Measurements from ENCODE around the gene PKP4. TPM values are rescaled to one million over a fixed set of nuclear protein-coding genes. Genes with fewer than 3 reads are reported as not detected.

The PKP4 gene
- total and polyA plus RNA-seq, 2 donors from 2014 or later, result 120 to 243 TPM

DNA sequence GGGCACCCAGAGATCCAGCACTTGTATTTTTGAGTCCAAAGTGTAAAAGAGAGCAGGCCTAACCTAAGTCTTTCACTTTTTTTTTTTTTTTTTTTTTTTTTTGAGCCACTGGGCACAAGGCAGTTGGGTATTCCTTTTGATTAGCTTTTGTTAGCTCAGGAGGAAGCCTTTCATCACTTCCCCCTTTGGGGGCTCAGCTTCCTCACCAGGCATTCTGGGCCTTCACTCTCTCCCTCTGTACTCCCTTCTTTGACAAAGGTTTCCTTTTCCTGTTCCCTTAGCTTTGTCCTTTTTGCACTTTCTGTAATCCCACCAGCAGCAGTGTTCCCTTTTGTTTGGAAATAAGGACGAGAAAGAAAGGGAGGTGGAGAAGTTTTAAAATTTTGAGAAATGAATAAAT lies 88.2 kb downstream of the PKP4 start:
- FAIRE-seq (no peak), DNase-seq (no peak)
- Histone ChIP-seq H3K27me3 (ENCODE audit: control insufficient read depth, insufficient read depth, low read length) (no peaks in the 10 kb centered on the region), H3K27ac (ENCODE audit: low read depth in 2 of 2, low read length in 2 of 2) (no peak overlapping the region), H3K36me3 (ENCODE audit: control insufficient read depth in 2 of 3, insufficient read depth in 3 of 3, low read length in 3 of 3) (peaks cover 0 to 9% (median 4%) of the 10 kb centered on the region in 3 donors), H3K4me1 (ENCODE audit: control insufficient read depth in 2 of 3, insufficient read depth in 2 of 3, low read depth in 1 of 3, low read length in 3 of 3) (no peaks in the 10 kb centered on the region), H3K9me3 (ENCODE audit: control insufficient read depth in 2 of 3, insufficient read depth in 1 of 3, low read length in 3 of 3) (no peaks in the 10 kb centered on the region), H3K4me3 (ENCODE audit: low read length in 3 of 3) (no peak overlapping the region), H3K9ac (ENCODE audit: low read length in 3 of 3) (no peak overlapping the region)
- intact Hi-C loops (cut with DNase I), result no loop called here
- TF ChIP-seq CTCF (IDR thresholded peaks at IDR 0.05; ENCODE audit: borderline replicate concordance, extremely low read depth, insufficient read depth), result no peak

DNA sequence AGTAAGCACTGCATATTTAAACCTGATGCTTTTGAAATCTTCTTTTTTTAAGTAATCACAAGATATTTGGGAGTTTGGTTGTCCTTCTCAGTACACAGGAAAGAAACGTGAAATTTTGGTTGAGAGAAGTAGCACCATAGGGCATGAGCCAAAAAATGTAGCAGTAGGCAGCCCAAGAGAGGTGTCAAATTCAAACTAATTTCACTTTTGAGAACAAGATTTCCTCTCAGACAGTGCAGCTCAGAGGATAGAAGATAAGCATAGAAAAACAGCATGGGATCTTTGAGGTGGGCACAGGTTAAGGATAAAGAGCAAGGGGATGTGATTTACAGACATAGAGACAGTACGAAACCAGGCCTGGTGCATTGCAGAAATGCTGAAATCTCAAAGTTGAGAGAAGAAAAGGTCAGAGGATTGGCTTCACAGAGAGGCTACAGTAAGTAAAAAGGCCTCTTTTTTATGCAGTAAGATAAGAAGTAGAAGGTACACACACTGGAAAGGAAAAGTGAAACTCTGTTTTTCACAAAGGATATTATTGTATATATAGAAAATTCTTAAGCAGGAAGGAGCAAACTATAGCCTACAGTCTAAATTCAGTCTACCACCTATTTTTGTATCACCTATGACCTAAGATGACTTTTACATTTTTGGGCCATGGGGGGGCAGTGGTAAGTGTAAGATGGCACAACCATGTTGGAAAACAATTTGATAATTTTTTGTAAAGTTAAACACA lies 89.8 kb downstream of the PKP4 start:
- DNase-seq (no peak), FAIRE-seq (no peak)
- Histone ChIP-seq H3K27ac (ENCODE audit: low read depth in 2 of 2, low read length in 2 of 2) (no peak overlapping the region), H3K36me3 (ENCODE audit: control insufficient read depth in 2 of 3, insufficient read depth in 3 of 3, low read length in 3 of 3) (peaks cover 0 to 9% (median 4%) of the 10 kb centered on the region in 3 donors), H3K9ac (ENCODE audit: low read length in 3 of 3) (no peak overlapping the region), H3K9me3 (ENCODE audit: control insufficient read depth in 2 of 3, insufficient read depth in 1 of 3, low read length in 3 of 3) (no peaks in the 10 kb centered on the region), H3K4me1 (ENCODE audit: control insufficient read depth in 2 of 3, insufficient read depth in 2 of 3, low read depth in 1 of 3, low read length in 3 of 3) (no peaks in the 10 kb centered on the region), H3K4me3 (ENCODE audit: low read length in 3 of 3) (no peak overlapping the region), H3K27me3 (ENCODE audit: control insufficient read depth, insufficient read depth, low read length) (no peaks in the 10 kb centered on the region)
- intact Hi-C loops (cut with DNase I), result no loop called here
- TF ChIP-seq CTCF (IDR thresholded peaks at IDR 0.05; ENCODE audit: borderline replicate concordance, extremely low read depth, insufficient read depth), result no peak

DNA sequence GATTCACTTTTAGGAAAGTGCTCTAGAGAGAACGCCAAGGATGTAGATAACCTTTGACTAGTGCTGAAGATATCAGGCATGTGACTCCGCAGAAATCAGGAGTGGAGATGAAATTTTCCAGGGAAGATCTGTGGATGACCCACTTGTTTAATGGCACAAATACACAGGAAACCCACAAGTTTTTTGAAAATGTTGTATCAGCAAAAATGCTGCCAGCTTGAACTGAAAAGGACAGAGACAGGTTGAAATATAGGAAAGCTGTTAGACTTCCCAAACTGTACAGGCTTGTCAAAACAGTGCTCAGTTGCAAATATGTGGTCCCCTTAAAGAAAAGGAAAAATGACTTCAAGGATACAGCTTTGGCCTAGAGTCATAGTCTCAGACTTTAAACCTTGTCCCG lies 96.5 kb downstream of the PKP4 start:
- peaks cover 0 to 8% (median 4%) of the 10 kb centered on the region in 3 donors for H3K36me3 ChIP-seq (ENCODE audit: control insufficient read depth in 2 of 3, insufficient read depth in 3 of 3, low read length in 3 of 3)
- intact Hi-C loops (cut with DNase I), result no loop called here
- no peaks in the 10 kb centered on the region for H3K27me3 ChIP-seq (ENCODE audit: control insufficient read depth, insufficient read depth, low read length)
- no peak overlapping the region for H3K27ac ChIP-seq (ENCODE audit: low read depth in 2 of 2, low read length in 2 of 2)
- TF ChIP-seq CTCF (IDR thresholded peaks at IDR 0.05; ENCODE audit: borderline replicate concordance, extremely low read depth, insufficient read depth), result no peak
- H3K4me3 ChIP-seq (ENCODE audit: low read length in 3 of 3), result no peak overlapping the region
- no peak for FAIRE-seq
- no peak overlapping the region for H3K9ac ChIP-seq (ENCODE audit: low read length in 3 of 3)
- no peaks in the 10 kb centered on the region for H3K4me1 ChIP-seq (ENCODE audit: control insufficient read depth in 2 of 3, insufficient read depth in 2 of 3, low read depth in 1 of 3, low read length in 3 of 3)
- no peak for DNase-seq
- H3K9me3 ChIP-seq (ENCODE audit: control insufficient read depth in 2 of 3, insufficient read depth in 1 of 3, low read length in 3 of 3), result no peaks in the 10 kb centered on the region
